Activated T-cell treated with anti-CD3 and anti-CD28 coated beads, Interleukin-2, amount 50 U/mL, for 1 hour (primary cell): Measurements from ENCODE around the gene TRIP4.
"Not testable (repeated sequence)": the region's sequence is repeated elsewhere in the genome, so short reads cannot be mapped to it uniquely, and the experiment has no call there.

Experiments used
- DNase-seq: peaks from one replicate; pipeline ENCODE4 v3.0.0-alpha.2; 2020

Gene TRIP4

DNA sequence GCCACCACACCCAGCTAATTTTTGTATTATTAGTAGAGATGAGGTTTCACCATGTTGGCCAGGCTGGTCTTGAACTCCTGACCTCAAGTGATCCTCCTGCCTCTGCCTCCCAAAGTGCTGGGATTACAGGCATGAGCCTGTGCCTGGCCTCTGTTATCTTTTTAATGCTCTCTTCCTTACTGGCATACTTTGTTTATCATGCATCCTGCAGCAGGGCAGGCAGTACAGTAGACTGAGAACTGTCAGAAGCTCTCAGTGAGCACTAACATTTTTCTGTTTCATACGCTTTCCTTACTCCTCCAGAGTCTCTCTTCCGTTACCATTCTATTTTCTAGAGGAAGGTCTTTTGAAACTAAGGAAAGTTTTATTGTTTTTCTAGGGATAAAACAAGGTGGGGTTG lies 108.3 kb downstream of the TRIP4 start:
- DNase-seq: not testable (repeated sequence)

DNA sequence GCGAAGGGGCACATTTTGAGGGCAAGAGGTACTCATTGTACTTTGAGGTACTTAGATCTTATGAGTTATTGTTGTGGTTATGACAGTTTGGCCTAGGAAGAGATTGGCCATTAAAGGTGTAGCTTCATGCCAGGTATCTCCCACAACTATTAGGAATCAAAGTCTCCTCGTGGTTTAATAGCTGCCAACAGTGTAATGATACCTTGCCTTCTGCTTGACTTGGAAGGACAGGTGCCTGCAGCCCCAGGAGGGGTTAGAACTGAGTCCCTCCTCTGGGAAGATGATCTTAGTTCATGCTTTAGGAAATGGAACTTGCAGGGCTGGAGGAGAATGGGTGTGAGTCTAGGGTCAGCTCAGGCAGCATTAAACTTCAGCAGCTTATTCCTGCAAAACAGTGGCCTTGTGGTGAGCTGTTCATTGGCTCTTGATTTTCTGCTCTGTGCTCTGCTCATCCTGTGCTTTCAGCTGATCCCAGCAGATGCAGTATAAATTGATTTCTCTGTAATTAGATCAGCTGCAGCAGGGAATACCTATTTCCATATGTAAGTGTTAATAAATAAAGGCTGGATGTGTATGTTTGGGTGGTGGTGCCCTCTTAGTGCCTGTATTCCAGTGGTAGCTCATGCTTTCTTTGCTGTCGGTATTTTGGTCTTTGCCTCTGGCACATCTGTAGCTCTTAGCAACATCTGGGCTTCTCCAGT lies 113.2 kb downstream of the TRIP4 start:
- no peak for DNase-seq

DNA sequence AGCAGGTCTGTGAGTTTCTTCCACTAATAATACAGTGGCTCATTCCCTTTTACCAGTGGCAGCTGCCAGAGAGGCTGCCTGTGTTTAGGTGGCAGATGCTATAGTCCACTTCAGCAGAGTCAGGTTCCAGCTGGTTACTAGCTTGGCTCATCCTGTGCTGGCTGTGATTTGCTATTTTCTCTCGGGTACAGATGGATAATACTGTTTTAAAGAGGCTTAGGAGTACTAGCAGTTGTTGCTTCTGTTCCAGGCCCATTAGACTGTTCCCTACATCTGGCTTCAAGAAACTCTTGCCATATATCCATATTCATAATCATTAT lies 113.7 kb downstream of the TRIP4 start:
- DNase-seq: no peak

DNA sequence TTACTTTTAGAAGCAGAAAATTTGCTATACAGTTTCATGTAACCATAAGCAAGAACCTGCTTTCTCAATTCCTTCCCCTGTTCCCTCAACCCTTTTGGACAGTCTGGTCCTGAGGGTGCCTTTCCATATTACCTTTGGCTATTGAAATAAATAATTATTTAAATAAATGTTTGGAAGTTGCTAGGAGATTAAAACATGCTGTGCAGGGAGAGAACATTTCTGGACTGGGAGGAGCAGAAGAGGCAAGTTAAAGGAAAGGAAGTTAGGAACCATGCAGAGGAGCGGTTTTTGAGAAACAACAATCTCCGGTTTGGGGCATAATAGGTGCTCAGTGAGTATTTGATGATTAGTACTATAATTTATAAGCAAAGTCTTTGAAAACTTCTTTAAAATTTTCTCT lies 114.5 kb downstream of the TRIP4 start:
- no peak for DNase-seq

DNA sequence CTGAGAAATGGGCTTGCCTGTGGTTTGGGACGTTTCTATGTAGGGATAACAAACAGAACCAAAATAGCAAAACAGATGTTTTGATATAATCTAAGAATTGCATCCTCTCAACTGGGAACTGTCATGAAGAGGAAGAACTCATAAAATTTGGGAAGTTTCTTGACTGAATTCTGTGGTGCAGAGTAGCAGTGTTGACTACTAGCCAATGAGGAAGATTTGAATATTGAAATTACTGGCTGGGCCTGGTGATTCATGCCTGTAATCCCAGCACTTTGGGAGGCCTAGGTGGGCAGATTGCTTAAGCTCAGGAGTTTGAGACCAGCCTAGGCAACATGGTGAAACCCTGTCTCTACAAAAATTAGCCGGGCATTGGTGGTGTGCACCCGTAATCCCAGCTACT lies 114.9 kb downstream of the TRIP4 start:
- no peak for DNase-seq

DNA sequence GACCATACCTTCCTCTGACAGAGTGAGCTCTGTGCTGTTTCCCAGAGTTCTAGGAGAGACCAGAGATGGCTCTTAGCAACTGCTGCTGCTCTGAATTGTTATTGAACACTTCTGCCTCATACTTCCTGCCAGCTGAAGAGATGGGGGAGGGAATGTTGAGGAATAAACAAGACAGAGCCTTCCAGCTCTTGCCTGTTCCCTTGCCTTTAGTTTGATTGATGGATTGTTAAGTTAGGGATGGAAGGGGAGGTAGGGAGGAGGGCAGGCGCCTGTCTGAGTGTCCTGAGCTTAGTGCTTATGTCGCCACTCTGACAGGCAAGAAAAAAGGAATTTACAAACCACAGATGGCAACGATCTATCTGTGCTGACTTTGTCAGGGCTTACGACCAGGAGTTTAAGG lies 115.6 kb downstream of the TRIP4 start:
- no peak for DNase-seq

DNA sequence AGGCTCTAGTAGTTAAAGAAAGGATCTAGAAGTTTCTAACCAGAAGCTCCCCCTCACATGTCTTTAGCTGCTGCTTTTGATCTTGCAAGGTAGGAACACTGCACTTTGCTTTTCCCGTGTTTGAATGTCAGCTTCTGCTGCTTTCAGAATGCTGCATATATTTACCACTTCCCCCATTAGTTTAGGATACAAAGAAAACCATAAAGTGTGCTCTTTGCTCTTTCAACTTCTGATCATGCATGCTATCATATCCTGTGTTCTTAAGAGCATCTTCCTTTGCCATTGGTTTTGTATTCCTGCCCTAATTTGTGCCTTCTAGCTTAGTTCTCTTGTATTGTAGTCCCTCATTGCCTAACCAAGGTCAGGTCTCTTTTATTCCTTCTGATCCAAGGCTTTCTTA lies 116.0 kb downstream of the TRIP4 start:
- no peak for DNase-seq
